ENCODE results near the gene ADPRH.

Gene ADPRH

DNA sequence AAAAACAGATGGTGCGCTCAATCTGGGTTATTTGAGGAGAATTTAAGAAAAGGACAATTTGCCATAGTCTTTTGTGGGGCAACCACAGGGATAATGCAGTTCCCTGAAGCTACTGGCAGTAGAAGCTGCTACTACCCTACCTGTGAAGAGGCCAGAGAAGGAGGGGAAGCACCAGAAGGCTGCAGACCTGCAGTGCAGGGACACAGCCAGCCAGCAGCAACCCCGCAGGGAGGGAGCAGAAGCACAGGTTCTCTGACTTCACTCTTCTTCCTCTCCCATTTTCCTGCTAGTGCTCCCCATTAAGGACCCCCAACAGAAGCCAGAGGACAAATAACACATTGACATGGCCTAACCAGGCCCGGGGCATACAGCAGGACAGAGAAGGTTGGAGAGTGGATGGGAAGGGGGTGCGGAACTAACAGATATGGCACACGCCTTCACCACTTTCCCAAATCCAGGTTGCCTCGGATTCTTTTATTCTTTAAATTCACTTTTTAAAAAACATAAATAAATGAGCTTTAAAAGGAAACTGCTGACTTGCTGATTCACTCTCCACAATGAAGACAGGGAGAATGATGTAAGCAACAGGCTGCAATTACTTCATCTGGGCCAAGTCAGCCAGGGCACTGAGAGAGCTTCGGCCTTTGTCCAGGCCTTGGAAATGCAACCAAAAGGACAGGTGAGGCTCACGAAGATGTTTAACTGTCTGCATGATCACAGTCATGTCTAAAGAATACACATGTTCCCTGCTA is 51.0 kb downstream of the ADPRH start:
- no peak for DNase-seq (ENCODE audit: low read depth in 2 of 2)

DNA sequence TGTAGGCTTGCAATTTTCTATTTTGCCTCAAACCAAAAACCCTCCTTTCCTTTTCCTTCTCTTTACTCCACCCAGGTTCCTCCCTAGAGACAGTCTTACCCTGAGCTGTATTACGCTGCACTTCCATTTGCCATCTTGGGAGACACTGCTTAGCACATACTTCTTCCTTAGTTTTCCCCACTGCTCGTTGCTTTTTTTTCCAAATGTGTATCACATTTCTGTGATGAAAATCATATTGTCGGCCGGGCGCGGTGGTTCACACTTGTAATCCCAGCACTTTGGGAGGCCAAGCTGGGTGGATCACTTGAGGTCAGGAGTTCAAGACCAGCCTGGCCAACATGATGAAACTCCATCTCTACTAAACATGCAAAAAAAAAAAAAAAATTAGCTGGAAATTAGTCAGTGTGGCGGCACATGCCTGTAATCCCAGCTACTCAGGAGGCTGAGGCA is 51.6 kb downstream of the ADPRH start:
- DNase-seq (ENCODE audit: low read depth in 2 of 2) = no peak

DNA sequence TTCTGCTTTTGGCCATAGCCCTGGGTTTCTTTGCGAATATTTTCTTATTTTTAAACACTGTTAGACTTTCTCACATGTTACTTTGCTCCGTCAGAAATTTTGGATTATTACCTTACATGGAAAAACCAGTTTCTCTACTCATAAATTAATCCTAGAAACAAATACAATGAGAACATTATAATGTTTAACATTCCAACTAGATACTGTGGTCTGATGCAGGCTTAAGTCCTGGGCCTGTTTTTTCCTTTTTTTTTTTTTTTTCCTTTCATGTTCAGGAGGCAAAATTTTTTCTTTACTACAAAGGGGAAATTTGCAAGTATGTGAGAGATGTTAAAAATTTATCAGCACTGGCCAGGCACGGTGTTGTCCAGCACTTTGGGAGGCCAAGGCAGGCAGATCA is 52.2 kb downstream of the ADPRH start:
- no peak for DNase-seq (ENCODE audit: low read depth in 2 of 2)

DNA sequence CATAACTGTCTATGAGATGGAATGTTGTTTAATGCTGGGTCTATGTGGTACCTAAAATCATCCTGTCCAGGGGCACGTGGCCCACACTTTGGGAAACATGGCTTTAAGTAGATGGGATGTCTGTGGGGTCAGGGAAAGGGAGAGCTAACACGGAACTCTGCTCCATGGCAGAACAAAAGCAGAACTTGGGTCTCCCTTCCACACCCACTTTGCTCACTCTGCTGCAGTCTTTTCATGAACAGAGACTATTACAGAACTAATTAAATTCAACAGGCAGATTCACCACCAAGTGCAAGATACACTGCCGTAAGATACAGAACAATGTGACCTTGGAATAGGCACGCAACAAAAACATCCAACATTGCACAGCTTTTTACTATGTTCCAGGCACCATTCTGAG is 52.9 kb downstream of the ADPRH start:
- DNase-seq (ENCODE audit: low read depth in 2 of 2) = no peak

DNA sequence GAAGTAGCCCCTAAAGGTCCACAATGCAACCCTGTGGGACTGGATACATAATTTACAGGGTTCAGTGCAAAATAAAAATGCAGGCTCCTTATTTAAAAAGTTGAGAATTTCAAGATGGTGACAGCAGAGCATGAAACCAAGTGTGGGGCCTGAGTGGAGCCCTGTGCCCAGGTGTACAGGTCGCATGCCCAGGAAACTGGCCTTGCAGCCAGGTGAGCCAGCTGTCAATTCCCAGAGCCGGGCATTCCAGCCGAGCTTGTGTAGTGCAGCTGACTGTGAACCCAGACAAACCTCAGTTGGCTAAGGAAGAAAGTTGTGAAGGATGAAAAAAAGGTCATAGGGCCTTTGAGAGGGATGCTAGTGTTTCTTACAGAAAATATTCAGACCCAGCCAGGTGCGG is 53.5 kb downstream of the ADPRH start:
- DNase-seq (ENCODE audit: low read depth in 2 of 2) = no peak

DNA sequence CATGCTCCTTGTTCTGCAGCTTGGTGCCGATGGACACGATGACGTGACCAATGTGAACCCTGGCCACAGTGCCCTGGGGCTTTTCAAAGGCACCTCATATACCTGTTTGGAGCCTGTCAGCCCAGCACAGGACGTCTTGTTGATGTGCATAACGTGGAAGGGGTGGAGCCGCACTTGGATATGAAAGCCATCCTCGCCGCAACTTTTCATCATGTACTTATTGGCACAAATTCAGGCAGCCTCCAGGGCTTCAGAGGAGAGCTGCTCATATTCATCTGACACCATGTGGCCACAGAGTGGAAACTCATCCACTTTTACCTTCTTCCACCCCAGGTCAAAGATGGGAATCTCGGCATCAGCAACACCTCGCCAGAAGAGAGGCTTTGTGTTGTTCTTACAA is 56.4 kb downstream of the ADPRH start:
- DNase-seq (ENCODE audit: low read depth in 2 of 2) = no peak

DNA sequence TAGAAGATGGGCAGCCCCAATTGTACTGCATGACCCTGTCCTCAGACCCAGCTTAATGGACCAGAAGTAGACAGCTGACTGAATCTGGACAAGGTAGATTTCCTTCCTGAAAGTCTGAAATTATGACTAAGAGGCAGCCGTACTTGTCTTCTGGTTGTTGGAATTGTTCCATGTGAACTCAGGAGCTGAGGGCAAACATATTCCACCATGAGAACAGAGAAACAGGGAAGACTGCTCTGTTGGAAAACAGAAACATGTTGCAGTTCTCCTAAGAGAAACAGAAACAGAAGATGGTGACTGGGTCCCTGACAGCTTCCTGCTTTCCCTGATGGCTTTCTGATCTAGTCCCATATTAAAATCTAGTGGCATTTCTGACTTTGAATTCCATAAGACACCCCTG is 57.0 kb downstream of the ADPRH start:
- no peak for DNase-seq (ENCODE audit: low read depth in 2 of 2)

DNA sequence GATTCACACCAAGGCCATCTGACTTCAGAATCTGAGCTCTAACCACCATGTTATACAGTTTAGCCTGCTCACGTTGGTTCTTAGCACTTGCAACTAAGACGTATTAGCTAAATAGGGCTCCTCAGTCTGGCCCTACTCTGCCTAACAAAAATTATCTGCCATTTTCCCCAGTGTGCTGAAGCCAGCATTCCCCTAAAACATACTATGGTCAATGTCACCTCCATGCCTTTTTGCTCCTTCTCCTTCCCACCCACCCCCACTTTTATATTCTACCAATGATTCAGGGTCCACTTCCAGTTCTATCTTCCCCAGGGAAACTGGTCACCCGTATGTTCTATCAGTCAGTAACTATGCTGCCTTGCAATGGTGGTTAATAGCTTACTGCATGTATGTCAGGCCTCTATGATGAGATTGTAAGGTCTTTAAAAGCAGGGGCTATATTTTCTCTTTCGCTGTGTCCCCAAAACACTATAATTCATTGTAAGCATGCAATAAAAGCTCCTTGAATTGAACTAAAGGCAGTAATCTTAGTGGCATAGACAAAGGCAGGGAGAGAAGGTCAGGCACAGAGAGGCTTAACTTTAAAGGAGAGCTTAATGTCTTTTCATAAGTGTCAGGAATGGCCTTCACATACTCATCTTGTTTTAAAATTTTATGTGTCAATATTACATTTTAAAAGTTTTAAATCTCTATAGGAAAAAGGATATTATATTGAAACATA is 57.8 kb downstream of the ADPRH start:
- DNase-seq (ENCODE audit: low read depth in 2 of 2) = no peak

DNA sequence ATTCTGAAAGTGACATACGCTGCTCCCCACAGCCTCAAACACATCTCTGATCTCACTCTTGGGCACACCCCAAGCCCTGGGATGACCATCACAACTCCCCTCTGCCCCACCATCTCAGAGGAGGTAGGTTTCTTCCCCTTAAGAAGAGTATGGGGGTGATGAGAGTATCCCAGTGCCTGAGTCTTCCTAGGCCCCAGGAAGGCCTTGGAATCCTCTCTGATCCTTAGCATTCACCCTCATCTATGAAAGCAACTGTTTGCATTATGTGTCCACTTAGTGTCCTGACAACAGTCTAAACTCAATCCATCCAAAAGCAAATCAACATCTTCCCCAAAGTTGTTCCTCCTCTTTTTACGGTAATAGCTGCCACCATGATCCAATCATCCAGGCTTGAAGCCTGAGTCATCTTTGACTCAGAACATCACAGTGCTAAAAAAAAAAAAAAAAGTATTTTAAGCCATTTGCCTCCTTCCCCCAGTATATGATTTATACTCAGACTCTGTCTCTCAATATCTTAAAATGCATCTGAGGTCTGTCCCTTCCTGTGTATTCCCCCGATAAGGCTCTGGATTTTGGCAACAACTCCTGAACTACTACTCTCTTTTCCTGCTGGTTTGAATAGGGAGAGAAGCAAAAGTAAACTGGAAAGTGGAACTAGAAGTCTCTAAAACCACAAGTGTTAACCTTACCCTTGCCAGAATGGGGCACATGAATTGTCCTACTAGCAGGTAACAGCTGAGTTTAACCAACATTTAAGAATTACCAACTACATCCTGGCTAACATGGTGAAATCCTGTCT is 58.6 kb downstream of the ADPRH start:
- DNase-seq (ENCODE audit: low read depth in 2 of 2) = no peak
